Omental fat pad (tissue), 4 donors: ENCODE data around the gene DUOX1. TPM values are rescaled to one million over a fixed set of nuclear protein-coding genes. Genes with fewer than 3 reads are reported as not detected.

Experiments used
- ATAC-seq: fragments of 150-250 bp; one replicate; pipeline ENCODE4 v1.9.1; 2016; ENCODE audit warnings: mild to moderate bottlenecking, moderate library complexity; ENCODE audit not compliant: low FRiP score
- DNase-seq: peaks from one replicate; pipeline ENCODE4 v3.0.0-alpha.2; 2019; ENCODE audit warnings: low spot score
- CTCF ChIP-seq, 3 donors: fragments of 450-650 bp; IDR thresholded peaks; one replicate each; pipeline ENCODE4 v1.5.1; 2016 to 2017; ENCODE audit warnings: antibody characterized with exemption in 3 of 3, mild to moderate bottlenecking in 3 of 3, moderate library complexity in 2 of 3
- total RNA-seq, 4 donors: library from RNA; depleted of rRNA; stranded (reverse); fragments of >200 nt; gene quantifications; one replicate each; pipeline ENCODE4 v1.1.0, GENCODE V29; 2016

DUOX1 gene
- total RNA-seq, 4 donors from 2014 or later: 1.4 to 6.9 (median 2.0) TPM

DNA sequence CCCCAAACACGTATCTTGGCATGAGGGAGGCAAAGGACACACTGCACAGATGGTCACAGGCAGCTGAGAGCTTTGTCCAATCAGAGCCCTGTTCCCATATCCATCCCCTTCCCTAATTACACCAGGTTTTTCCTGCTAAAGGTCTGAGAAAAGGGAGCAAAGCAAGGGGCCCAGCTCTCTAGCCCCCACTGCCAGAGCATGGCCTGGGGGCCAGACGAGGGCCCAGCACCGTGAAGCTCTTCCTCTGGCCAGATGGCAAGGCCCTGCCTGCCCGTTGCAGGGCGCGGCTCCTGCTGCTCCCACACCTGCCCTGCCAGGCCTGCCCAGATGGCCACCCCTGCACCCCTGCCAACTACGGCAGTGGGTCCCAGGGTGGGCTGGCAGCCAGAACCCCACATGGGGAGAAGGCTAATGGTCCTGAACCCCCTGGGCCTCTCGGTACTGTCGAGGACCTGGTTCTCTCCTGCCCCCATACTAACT is 54.8 kb downstream of the DUOX1 start:
- TF ChIP-seq CTCF (IDR thresholded peaks at IDR 0.05): no peak
- no peak for ATAC-seq
- DNase-seq: no peak

GRCh38 chr15:45185069-45185779 is 55.4 kb downstream of the DUOX1 start:
- no peak for TF ChIP-seq CTCF (IDR thresholded peaks at IDR 0.05)
- DNase-seq (no peak), ATAC-seq (no peak)

GRCh38 chr15:45185903-45186770 is 56.3 kb downstream of the DUOX1 start:
- ATAC-seq (peak; percentile 46), DNase-seq (no peak)
- TF ChIP-seq CTCF (IDR thresholded peaks at IDR 0.05): no peak

DNA sequence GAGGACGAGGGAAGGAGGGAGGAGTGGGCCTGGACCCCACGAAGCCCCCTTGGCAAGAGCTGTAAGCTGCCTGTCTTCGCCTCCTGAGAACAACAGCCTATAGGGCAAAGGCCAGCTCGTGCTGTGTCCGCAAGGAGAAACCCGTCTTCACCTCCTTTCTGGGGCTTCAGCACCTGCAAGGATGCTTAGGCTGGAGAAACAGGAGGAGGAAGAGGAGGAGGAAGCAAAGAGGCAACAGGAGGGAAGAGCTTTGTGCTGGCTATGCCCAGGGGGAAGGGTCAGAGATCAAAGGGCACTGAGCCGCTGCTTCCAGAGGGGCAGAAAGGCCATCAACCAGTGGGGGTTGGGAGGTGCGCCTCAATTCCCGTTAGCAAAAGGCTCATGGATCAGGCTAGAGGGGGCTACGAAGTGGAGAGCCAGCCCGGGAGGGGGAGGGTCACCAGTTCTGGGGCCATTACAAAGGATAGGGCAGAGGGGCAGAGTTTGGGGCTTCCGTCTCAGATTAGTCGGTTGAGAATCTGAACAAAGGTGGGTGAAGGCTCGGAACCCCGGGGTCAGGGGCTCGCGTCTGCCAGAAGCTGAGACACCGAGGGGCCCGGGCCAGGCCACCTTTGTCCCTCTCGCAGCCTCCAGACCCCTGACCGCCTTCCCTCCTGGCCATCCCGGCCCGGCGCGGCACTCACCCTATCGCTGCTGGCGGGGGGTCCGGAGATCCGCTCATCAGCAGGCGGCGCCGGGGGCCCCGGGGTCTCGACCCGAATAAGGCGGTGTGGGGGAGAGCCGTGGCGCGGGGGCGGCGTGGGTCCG is 57.2 kb downstream of the DUOX1 start:
- peak; percentile 11 for ATAC-seq
- DNase-seq: no peak
- TF ChIP-seq CTCF (IDR thresholded peaks at IDR 0.05): no peak

DNA sequence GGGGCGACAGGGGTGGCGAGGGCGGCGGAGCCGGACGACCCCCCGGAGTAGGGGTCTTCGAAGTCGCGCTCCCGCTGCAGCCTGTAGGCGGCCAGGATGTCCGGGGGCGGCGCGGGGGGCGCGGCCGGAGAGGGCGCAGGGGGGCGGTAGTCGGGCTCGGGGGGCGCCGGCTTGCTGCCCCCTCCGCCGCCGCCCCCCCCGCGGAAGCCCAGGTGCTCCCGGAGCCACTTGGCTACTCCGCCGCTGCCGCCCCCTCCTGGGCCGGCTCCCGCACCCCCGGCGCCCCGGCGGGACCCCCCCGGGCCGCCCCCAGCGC is 57.7 kb downstream of the DUOX1 start:
- DNase-seq (no peak), ATAC-seq (peak; percentile 1)
- no peak for TF ChIP-seq CTCF (IDR thresholded peaks at IDR 0.05)

DNA sequence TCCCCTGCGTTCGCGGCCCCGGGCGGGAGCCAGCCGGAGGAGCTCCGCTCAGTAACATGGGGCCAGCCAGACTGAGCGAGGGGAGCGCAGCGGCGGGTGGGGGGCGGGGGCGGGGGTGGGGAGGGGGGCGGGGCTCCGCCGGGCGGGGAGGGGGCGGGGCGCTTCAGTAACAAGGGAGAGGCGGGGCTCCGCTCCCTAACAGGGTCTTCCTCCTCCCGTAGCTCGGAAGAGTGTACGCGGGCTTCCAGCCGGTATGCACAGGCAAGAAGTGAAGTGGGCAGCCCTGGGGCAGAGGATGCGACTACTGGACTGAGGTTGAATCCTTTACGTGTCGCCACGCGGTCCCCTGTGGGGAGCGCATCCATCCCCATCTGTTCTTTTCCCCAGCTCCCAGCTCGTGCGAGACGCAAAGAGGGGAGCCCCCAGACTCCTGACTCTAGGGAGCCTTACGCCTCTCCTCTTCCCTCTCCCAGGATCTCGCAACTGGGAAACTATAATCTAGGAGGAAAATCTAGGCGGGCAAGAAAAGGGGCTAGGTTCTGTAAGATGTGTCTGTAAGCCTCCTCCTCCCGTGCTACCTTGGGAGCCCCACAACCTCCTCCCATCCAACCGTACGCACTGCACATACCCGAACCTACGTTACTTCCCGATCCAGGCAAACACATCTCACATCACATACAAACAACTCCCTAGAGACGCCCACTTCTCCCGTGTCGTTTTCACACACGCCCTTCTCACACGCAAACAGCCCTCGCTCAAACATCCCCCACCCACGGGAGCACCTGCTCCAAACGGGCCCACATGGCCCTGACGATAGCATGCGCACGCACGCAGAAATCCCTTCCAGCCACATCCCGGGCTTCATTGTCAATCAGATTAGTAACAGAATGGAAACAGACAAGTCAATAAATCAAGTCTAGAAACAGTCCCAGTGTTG is 58.4 kb downstream of the DUOX1 start, which contains the start of gene SHF:
SHF (minus strand) TSS at position 73 of the 937 bp plus-strand sequence; CDS start at position 58, 15 bp downstream.
- ATAC-seq (peak; percentile 69), DNase-seq (no peak)
- TF ChIP-seq CTCF (IDR thresholded peaks at IDR 0.05): no peak
